ENCODE data around the gene WHRN. TPM values are rescaled to one million over a fixed set of nuclear protein-coding genes. Genes with fewer than 3 reads are reported as not detected.

WHRN gene
- total RNA-seq, 2 experiments from 2014 or later = 4.6 to 5.8 TPM

DNA sequence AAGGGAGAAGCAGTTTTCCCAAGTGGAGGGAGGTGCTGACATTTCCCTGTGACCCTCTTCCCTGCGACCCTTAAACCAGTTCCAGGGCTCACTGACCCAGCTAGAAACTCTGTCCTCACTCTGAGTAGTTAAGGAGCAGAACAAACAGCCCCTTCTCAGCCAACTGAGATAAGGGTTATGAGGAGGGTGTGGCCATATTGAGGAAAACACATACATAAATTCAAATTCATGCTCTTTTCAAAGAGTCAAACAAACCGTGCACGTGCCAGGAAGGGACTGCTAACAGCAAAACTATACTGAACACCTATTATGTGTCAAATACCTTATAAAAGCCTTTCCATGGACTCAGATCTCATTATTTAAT lies 112.5 kb downstream of the WHRN start:
- Mint-ChIP-seq H3K9me3 (no peaks in the 10 kb centered on the region), H3K4me3 (no peak overlapping the region), H3K4me1 (peaks cover 78% of the 10 kb centered on the region), H3K27ac (peak overlapping the region; percentile 58), H3K27me3 (no peaks in the 10 kb centered on the region), H3K36me3 (peaks cover 48% of the 10 kb centered on the region)
- no peak for DNase-seq

DNA sequence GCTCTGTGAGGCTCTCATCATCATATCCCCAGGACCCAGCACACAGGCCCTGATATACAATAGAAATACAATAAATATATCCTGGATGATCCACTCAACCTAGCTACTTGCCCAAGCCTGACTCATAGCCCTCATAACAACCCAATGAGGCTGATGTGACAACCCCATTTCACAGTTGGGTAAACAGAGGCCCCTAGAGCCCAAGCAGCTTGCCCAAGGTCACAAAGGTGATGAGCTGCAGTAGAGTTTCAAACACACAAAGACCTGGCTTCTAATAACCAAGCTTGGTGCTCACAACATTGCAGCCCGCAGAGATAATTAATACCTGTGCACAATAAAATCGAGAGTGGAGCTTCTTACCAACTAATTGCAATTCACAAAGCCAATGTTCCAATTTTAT lies 114.3 kb downstream of the WHRN start:
- peak overlapping the region; percentile 98 for H3K4me3 Mint-ChIP-seq
- no peaks in the 10 kb centered on the region for H3K9me3 Mint-ChIP-seq
- H3K4me1 Mint-ChIP-seq = peaks cover 64% of the 10 kb centered on the region
- peak overlapping the region; percentile 99 for H3K27ac Mint-ChIP-seq
- H3K36me3 Mint-ChIP-seq = peaks cover 56% of the 10 kb centered on the region
- no peaks in the 10 kb centered on the region for H3K27me3 Mint-ChIP-seq
- DNase-seq = no peak

DNA sequence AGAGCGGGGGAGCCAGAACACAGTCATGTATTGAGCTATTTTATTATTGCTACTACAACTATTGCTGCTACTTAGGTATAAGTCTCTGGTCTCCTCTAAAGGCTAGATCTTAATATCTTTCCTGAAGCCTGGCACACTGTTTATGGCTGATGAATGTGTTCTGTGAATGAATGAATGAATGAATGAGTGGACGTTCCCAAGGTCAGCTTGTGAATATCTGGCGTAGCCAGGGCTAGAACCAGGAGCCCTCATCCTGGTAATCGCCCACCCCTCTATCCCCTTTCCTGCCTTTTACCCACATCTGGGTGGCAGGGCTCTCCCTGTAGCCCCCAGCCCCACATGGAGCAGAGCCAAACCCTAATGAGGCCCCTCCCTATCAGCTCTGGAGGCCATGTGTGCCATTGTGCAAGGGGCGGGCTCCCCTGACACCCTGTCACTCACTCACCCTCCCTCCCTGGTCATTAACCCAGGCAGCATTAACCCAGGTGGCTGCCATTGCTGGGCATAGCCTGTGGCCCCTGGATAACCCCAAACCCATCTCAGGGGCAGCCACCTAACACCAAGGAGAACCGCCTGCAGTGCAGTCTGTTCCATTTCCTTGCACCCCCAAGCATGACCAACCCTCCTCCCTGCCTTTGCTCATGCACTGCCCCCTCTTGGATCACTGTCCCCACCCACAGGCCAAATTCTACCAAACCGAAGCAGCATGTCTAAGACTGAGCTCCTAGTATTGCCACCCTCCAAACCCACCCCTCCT lies 115.5 kb downstream of the WHRN start:
- peaks cover 64% of the 10 kb centered on the region for H3K36me3 Mint-ChIP-seq
- no peaks in the 10 kb centered on the region for H3K9me3 Mint-ChIP-seq
- peak overlapping the region; percentile 98 for H3K4me3 Mint-ChIP-seq
- H3K27me3 Mint-ChIP-seq = peaks cover 3% of the 10 kb centered on the region
- H3K4me1 Mint-ChIP-seq = peaks cover 60% of the 10 kb centered on the region
- DNase-seq = peak; percentile 31
- peak overlapping the region; percentile 99 for H3K27ac Mint-ChIP-seq

DNA sequence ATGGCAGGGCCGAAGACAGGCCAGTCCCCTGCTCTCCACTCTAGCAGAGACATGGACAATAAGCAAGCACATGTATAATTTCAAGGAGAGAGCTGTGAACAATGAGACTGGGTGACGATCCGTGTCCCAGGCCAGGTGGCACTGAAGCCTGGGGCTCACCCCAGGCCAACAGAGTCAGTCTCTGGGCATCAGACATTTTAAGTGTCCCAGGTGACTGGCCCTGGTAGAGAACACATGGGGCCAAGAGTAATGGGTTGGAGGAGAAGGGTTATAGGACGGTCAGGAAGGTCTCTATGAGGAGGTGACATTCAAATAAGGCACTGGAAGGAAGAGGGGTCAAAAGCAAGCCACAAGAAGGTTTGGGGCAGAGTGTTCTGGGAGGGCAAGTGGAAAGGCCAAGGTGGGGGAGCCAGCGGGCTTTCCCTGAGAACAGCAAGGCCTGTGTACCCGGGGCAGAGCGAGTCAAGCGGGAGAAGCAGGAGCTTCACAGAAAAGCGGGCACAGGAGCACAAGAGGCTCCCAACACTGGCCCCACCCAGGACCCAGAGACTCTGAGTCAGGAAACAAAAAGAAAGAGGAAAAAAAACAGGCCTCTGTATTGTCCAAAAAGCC lies 116.4 kb downstream of the WHRN start:
- Mint-ChIP-seq H3K9me3 (no peaks in the 10 kb centered on the region), H3K36me3 (peaks cover 70% of the 10 kb centered on the region), H3K27ac (peak overlapping the region; percentile 99), H3K4me3 (peak overlapping the region; percentile 98), H3K27me3 (peaks cover 3% of the 10 kb centered on the region), H3K4me1 (peaks cover 57% of the 10 kb centered on the region)
- DNase-seq = no peak

DNA sequence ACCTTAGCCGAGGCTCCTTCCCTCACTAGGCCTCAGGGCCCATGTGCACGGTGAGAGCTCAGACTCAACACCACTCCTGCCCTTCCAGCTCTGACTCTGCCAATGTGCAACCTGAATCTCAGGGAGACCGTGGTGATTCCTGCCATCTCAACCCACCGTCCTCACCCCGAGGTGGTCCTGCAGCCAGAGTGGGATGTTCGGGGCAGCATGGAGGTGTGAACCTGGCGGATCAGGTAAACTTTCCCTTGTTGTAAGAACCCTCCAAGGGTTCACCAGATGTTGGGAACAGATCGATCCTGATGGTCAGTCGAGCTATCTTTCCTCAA lies 117.0 kb downstream of the WHRN start:
- peak overlapping the region; percentile 99 for H3K27ac Mint-ChIP-seq
- DNase-seq = no peak
- peaks cover 3% of the 10 kb centered on the region for H3K27me3 Mint-ChIP-seq
- H3K36me3 Mint-ChIP-seq = peaks cover 74% of the 10 kb centered on the region
- H3K4me3 Mint-ChIP-seq = peak overlapping the region; percentile 98
- no peaks in the 10 kb centered on the region for H3K9me3 Mint-ChIP-seq
- H3K4me1 Mint-ChIP-seq = peaks cover 54% of the 10 kb centered on the region

DNA sequence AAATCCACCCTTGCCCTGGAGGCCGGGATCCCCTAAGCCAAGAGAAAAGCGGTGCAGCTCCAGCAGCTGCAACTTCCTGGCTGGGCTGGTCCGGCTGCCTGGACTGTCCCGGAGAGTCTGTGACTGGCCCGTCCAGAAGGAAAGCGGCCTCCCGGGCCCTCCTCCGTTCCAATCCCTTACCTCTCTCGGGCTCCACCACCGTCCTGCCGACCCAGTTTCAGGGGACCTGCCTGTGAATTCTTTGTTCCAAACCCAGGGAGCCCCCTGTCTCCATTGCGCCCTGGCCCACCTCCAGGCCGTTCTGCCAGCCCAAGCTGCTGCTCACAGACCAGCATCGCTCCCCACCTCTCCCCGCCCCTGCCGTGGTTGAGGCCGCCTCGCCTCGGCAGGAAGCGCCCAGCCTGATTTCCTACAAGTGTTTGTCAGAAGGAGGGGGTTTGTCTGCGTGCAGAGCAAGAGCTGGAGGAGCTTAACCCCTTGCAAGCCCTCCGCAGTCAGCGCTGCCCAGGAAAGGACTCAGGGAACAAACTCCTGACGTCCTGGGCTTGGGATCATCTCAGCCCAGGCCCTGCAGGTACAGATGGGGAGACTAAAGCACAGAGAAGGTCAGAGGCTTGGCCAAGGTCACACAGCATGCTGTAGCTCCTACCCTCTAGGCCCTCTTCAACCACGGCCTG lies 117.5 kb downstream of the WHRN start, which contains the start of gene AKNA:
AKNA (minus strand) TSS at position 303 of the 677 bp plus-strand sequence. CDS start 6,649 bp downstream, outside the sequence.
- H3K27me3 Mint-ChIP-seq = peaks cover 3% of the 10 kb centered on the region
- H3K27ac Mint-ChIP-seq = peak within 1 kb of the TSS; percentile 99
- H3K4me3 Mint-ChIP-seq = peak within 1 kb of the TSS; percentile 98
- peak; percentile 82 for DNase-seq
- no peaks in the 10 kb centered on the region for H3K9me3 Mint-ChIP-seq
- peaks cover 77% of the 10 kb centered on the region for H3K36me3 Mint-ChIP-seq
- H3K4me1 Mint-ChIP-seq = peaks cover 53% of the 10 kb centered on the region

DNA sequence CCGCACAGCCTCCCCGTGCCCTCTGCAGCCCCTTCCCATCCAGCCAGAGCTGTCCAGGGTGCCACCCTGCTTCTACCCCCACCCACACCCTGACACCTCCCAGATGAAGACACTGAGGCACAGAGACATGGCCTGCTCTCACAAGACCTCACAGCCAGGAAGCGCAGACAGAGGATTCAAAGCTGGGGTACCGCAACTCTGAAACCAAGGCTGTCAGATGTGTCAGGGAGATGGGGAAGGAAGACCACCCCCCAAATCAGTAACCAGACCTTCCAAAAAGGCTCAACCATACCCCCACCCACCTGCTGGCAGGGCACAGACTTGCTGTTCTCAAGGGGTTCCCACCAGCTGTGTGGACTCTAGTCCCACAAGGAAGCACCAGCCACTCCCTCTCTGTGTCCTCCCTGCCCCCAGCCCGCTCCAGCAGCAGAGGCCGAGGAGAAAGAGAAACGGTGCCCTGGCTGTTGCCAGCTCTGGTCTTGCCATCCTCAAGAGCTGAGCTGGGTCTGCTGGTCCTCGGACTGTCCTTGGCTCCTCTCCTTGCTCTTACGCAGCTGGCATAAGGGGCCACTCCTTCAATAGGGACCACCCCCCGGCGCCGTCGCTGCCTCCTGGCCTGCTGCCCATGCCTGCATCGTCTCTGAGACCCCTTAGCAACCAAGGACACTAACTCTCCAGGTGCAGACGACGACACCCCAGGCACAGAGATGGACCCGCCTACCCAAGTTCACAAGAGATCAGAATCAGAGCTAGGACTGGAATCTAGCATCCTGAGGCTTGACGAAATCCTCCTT lies 118.2 kb downstream of the WHRN start:
- H3K36me3 Mint-ChIP-seq = peaks cover 82% of the 10 kb centered on the region
- H3K27me3 Mint-ChIP-seq = peaks cover 3% of the 10 kb centered on the region
- H3K4me3 Mint-ChIP-seq = peak overlapping the region; percentile 98
- H3K9me3 Mint-ChIP-seq = no peaks in the 10 kb centered on the region
- peaks cover 53% of the 10 kb centered on the region for H3K4me1 Mint-ChIP-seq
- no peak for DNase-seq
- H3K27ac Mint-ChIP-seq = peak overlapping the region; percentile 99

DNA sequence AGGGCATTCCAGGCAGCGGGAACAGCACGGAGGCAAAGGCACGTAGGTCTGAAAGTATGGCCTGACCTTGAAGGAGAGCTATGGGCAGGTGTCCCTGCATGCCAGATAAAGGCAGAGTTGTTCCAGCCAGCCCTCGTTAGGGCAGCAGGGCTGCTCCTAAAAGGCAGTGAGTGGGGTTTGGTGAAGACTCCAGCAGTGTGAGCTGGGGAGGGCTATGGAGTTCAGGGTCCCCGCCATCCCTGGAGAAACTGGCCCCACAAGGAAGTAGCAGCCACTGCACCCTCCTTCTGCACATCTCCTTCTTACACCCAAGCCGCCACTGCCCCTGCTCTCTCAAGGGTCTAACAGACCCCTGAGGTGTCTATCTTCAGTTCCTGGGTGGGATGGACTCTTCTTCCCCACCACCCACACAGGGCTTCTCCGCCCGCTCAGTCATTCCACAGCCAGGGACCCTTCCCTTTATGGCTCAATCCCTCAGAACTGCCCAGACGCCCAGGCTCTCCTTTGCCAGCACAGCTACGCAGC lies 118.8 kb downstream of the WHRN start:
- no peak for DNase-seq
- Mint-ChIP-seq H3K9me3 (no peaks in the 10 kb centered on the region), H3K36me3 (peaks cover 87% of the 10 kb centered on the region), H3K27me3 (peaks cover 3% of the 10 kb centered on the region), H3K4me3 (peak overlapping the region; percentile 98), H3K4me1 (peaks cover 55% of the 10 kb centered on the region), H3K27ac (peak overlapping the region; percentile 99)

DNA sequence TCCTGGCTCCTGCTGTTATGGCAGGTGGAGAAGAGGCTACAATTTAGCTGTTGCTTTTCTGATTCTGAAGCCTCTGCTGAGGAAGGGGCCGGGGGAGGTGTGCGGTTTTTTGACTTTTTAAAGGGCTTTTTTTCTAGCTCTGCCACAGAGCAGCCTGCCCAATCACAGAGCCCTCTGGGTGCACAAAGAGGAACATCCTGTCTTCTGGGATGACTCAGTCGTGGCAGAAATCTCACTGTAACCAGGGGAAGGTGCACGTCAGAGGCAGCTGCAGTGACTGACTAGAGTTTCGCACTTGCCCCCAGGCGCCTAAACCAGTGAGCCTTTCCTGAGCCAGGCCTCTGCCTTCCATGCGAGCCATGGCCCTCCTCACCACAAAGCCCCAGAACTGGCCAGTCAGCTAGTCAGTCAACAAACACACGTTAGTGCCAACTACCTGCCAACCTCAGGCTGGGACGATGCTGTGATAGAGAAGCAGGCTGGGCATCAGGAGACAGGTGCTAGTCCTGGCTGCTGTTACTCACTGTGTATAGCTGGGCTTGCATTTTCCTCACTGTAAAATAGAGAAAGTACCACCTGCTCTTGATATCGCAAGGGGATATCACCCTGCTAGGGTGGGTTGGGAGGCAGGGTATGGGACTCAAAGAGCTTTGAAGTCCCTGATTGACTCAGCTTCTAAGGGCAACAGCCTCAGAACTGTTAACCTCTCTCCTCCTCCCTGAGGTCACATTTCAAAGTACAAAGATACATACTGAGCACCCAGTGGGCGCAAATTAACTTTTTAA lies 119.7 kb downstream of the WHRN start:
- peaks cover 3% of the 10 kb centered on the region for H3K27me3 Mint-ChIP-seq
- H3K36me3 Mint-ChIP-seq = peaks cover 91% of the 10 kb centered on the region
- no peaks in the 10 kb centered on the region for H3K9me3 Mint-ChIP-seq
- peak overlapping the region; percentile 99 for H3K27ac Mint-ChIP-seq
- peak overlapping the region; percentile 98 for H3K4me3 Mint-ChIP-seq
- peak; percentile 90 for DNase-seq
- H3K4me1 Mint-ChIP-seq = peaks cover 55% of the 10 kb centered on the region

DNA sequence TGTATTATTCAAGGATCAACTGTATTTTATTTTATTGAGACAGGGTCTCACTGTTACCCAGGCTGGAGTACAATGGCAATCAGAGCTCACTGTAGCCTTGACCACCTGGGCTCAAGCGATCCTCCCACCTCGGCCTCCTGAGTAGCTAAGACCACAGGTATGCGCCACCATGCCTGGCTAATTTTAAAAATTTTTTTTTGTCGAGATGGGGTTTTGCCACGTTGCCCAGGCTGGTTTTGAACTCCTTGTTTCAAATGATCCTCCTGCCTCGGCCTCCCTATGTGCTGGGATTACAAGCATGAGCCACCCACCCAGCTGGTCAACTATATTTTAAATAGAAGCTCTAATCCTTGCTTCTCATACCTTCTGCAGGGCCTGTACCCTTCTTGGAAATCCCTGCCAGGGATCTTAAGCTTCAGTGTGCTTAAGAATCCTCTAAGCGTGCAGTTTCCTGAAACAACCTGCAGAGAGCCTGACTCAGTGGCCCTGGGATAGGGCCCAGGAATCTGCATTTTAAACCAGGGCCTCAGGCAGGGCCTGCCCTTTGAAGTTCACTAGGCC lies 120.4 kb downstream of the WHRN start:
- no peak for DNase-seq
- peak overlapping the region; percentile 98 for H3K4me3 Mint-ChIP-seq
- peaks cover 89% of the 10 kb centered on the region for H3K36me3 Mint-ChIP-seq
- H3K27ac Mint-ChIP-seq = peak overlapping the region; percentile 99
- peaks cover 52% of the 10 kb centered on the region for H3K4me1 Mint-ChIP-seq
- H3K27me3 Mint-ChIP-seq = peaks cover 3% of the 10 kb centered on the region
- H3K9me3 Mint-ChIP-seq = no peaks in the 10 kb centered on the region

DNA sequence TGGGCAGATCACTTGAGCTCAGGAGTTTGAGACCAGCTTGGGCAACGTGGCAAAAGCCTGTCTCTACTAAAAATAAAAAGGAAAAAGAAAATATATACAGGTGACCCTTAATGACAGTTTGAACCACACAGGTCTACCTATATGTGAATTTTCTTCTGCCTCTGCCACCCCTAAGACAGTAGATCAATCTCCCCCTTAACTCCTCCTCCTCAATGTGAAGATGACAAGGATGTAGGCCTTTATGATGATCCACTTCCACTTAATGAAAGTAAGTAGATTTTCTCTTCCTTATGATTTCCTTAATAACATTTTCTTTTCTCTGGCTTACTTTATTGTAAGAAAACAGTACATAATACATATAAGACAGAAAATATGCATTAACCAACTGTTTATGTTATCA lies 120.9 kb downstream of the WHRN start:
- Mint-ChIP-seq H3K27me3 (peaks cover 3% of the 10 kb centered on the region), H3K36me3 (peaks cover 89% of the 10 kb centered on the region), H3K27ac (peak overlapping the region; percentile 99), H3K4me3 (peak overlapping the region; percentile 98), H3K4me1 (peaks cover 52% of the 10 kb centered on the region), H3K9me3 (no peaks in the 10 kb centered on the region)
- no peak for DNase-seq

DNA sequence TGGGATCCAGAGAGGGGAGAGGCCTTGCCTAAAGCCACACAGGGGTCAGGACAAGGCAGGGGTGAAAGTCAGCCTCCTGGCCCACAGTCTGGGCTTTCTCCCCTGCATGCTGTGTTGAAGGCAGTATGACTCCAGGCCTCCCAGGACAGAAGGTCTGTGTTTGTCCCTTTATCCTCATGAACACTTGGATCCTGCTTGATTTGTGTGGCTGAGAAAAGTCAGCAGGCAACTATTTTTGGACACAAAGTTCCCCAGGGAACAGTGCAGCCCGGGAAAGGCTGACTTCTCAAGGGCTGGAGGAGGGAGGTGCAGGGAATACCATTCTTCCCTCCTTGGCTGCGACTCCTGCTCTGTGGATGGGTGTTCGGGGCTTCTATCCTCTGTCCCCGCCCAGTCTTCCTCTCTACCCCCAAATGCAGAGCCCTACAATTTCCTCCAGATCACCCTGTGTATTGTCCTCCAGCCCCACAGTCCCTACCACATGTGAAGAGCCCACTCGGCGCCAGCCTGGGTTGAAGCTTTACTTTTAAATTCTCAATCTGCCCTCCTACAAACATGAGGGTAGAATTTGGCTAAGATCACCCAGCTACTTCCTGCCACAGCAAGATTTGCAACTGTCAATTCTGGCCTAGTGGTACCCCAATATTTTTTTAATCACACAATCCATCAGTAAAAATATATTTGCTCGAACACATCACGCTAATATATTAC lies 121.6 kb downstream of the WHRN start:
- Mint-ChIP-seq H3K4me1 (peaks cover 53% of the 10 kb centered on the region), H3K9me3 (no peaks in the 10 kb centered on the region), H3K36me3 (peaks cover 89% of the 10 kb centered on the region), H3K27me3 (peaks cover 3% of the 10 kb centered on the region), H3K27ac (peak overlapping the region; percentile 99), H3K4me3 (peak overlapping the region; percentile 98)
- no peak for DNase-seq
